Measurements from ENCODE around the gene BEST4. TPM values are rescaled to one million over a fixed set of nuclear protein-coding genes. Genes with fewer than 3 reads are reported as not detected.

BEST4 gene
- total and polyA plus RNA-seq, 2 donors (not counting 1 experiment from before 2014, with no cell fraction given) = 0.30 to 1.3 TPM

GRCh38 chr1:44817771-44818495 is 30.0 kb upstream of the BEST4 start:
- no peak for ATAC-seq (ENCODE audit: low read depth)
- Histone ChIP-seq H3K9ac (ENCODE audit: low read length) (no peak overlapping the region), H3K4me2 (replicated peaks; ENCODE audit: low read depth, low read length, poor library complexity, severe bottlenecking) (no peak overlapping the region), H3K27ac (ENCODE audit: low read length in 2 of 2) (no peak overlapping the region), H3K4me3 (ENCODE audit: control extremely low read depth in 1 of 5, extremely low read depth in 1 of 5, insufficient read depth in 1 of 5, low read depth in 2 of 5, low read length in 4 of 5) (no peak overlapping the region), H3K79me2 (ENCODE audit: control insufficient read depth, insufficient read depth, low read length) (no peaks in the 10 kb centered on the region), H3K4me1 (ENCODE audit: control insufficient read depth in 2 of 2, insufficient read depth in 2 of 2, low read length in 2 of 2) (peaks cover 19 to 36% of the 10 kb centered on the region in 2 donors), H3K27me3 (replicated peaks in 1 of 4; ENCODE audit: control extremely low read depth in 1 of 4, control insufficient read depth in 3 of 4, insufficient read depth in 4 of 4, low read length in 3 of 4) (no peaks in the 10 kb centered on the region), H2AFZ (ENCODE audit: insufficient read depth, low read depth, low read length, poor library complexity, severe bottlenecking) (no peak overlapping the region), H3K36me3 (replicated peaks in 1 of 2; ENCODE audit: control extremely low read depth in 1 of 2, control insufficient read depth in 1 of 2, extremely low read depth in 1 of 2, insufficient read depth in 2 of 2, low read length in 1 of 2) (no peaks in the 10 kb centered on the region), H4K20me1 (ENCODE audit: control insufficient read depth, insufficient read depth, low read length, poor library complexity, severe bottlenecking) (no peaks in the 10 kb centered on the region), H3K9me3 (ENCODE audit: control extremely low read depth in 1 of 3, control insufficient read depth in 2 of 3, insufficient read depth in 1 of 3, low read length in 2 of 3) (no peaks in the 10 kb centered on the region)
- Mint-ChIP-seq H3K27me3 (no peaks in the 10 kb centered on the region), H3K4me1 (peaks cover 40% of the 10 kb centered on the region), H3K4me3 (peak overlapping the region; percentile 64), H3K27ac (peak overlapping the region; percentile 84), H3K9me3 (ENCODE audit: insufficient read depth) (no peaks in the 10 kb centered on the region)
- ChIA-PET POLR2A (interaction anchor here (0.6 to 5.2 kb wide), 7 partner anchors 10 to 193 kb away, joined by 3 to 61 read pairs (median 5); partner anchors contain the start of genes BTBD19, DYNLT4, EIF2B3 and HECTD3), CTCF (interaction anchor here (0.6 to 6.7 kb wide), 9 partner anchors 9 to 153 kb away, joined by 3 to 70 read pairs (median 6); partner anchors contain the start of genes BEST4, BTBD19 and PLK3)
- intact Hi-C loops (cut with micrococcal nuclease) = loop anchor here (2.0 kb wide), 1 partner anchor 17 kb away; the partner anchor contains the start of gene PLK3
- DNase-seq = no peak
- TF ChIP-seq CTCF (IDR thresholded peaks at IDR 0.05) (no peak), EZH2 (IDR thresholded peaks at IDR 0.05; ENCODE audit: borderline replicate concordance, insufficient read depth, low read depth, low read length, poor library complexity, severe bottlenecking) (no peak)
- 100% methylated on average over 10 of the region's 11 CpGs for WGBS (ENCODE audit: insufficient coverage)

GRCh38 chr1:44817307-44817706 is 29.3 kb upstream of the BEST4 start:
- TF ChIP-seq EZH2 (IDR thresholded peaks at IDR 0.05; ENCODE audit: borderline replicate concordance, insufficient read depth, low read depth, low read length, poor library complexity, severe bottlenecking) = no peak
- no peak for TF ChIP-seq CTCF (IDR thresholded peaks at IDR 0.05)
- peaks cover 40% of the 10 kb centered on the region for H3K4me1 Mint-ChIP-seq
- H3K27me3 Mint-ChIP-seq = no peaks in the 10 kb centered on the region
- Histone ChIP-seq H3K27me3 (replicated peaks in 1 of 4; ENCODE audit: control extremely low read depth in 1 of 4, control insufficient read depth in 3 of 4, insufficient read depth in 4 of 4, low read length in 3 of 4) (no peaks in the 10 kb centered on the region), H3K27ac (ENCODE audit: low read length in 2 of 2) (no peak overlapping the region), H4K20me1 (ENCODE audit: control insufficient read depth, insufficient read depth, low read length, poor library complexity, severe bottlenecking) (no peaks in the 10 kb centered on the region), H3K4me2 (replicated peaks; ENCODE audit: low read depth, low read length, poor library complexity, severe bottlenecking) (no peak overlapping the region), H3K36me3 (replicated peaks in 1 of 2; ENCODE audit: control extremely low read depth in 1 of 2, control insufficient read depth in 1 of 2, extremely low read depth in 1 of 2, insufficient read depth in 2 of 2, low read length in 1 of 2) (no peaks in the 10 kb centered on the region), H3K4me1 (ENCODE audit: control insufficient read depth in 2 of 2, insufficient read depth in 2 of 2, low read length in 2 of 2) (peaks cover 19 to 36% of the 10 kb centered on the region in 2 donors), H3K79me2 (ENCODE audit: control insufficient read depth, insufficient read depth, low read length) (no peaks in the 10 kb centered on the region), H2AFZ (ENCODE audit: insufficient read depth, low read depth, low read length, poor library complexity, severe bottlenecking) (no peak overlapping the region), H3K9me3 (ENCODE audit: control extremely low read depth in 1 of 3, control insufficient read depth in 2 of 3, insufficient read depth in 1 of 3, low read length in 2 of 3) (no peaks in the 10 kb centered on the region), H3K4me3 (ENCODE audit: control extremely low read depth in 1 of 5, extremely low read depth in 1 of 5, insufficient read depth in 1 of 5, low read depth in 2 of 5, low read length in 4 of 5) (no peak overlapping the region), H3K9ac (ENCODE audit: low read length) (no peak overlapping the region)
- WGBS (ENCODE audit: insufficient coverage) = 88% methylated on average over 1 of the region's 2 CpGs
- H3K27ac Mint-ChIP-seq = peak overlapping the region; percentile 46
- H3K9me3 Mint-ChIP-seq (ENCODE audit: insufficient read depth) = no peaks in the 10 kb centered on the region
- ChIA-PET POLR2A (interaction anchor here (1.0 to 5.2 kb wide), 3 partner anchors 9 to 17 kb away, joined by 3 to 61 read pairs (median 59); partner anchors contain the start of genes BTBD19, DYNLT4 and PLK3), CTCF (interaction anchor here (1.0 to 6.7 kb wide), 4 partner anchors 8 to 18 kb away, joined by 3 to 70 read pairs (median 16); partner anchors contain the start of genes BTBD19 and PLK3)
- DNase-seq (no peak), ATAC-seq (ENCODE audit: low read depth) (no peak)
- peak overlapping the region; percentile 41 for H3K4me3 Mint-ChIP-seq
- intact Hi-C loops (cut with micrococcal nuclease) = no loop called here
